ENCODE data around the gene CAB39.

Gene CAB39

GRCh38 chr2:230865307-230865765 lies 152.7 kb downstream of the CAB39 start:
- DNase-seq = no peak

GRCh38 chr2:230865766-230866755 lies 153.4 kb downstream of the CAB39 start:
- no peak for DNase-seq

- peak; percentile 37 for DNase-seq
These were observed 154.3 kb downstream of the CAB39 start for GRCh38 chr2:230866756-230867523.

GRCh38 chr2:230868161-230868946 lies 155.7 kb downstream of the CAB39 start:
- no peak for DNase-seq

GRCh38 chr2:230868947-230869913 lies 156.6 kb downstream of the CAB39 start:
- no peak for DNase-seq

- no peak for DNase-seq
These were observed 157.4 kb downstream of the CAB39 start for GRCh38 chr2:230869914-230870543.

Data from kidney glomerular epithelial cell (primary cell).